GM18507 (cell line): Measurements from ENCODE around the gene NAA38.

Experiments used
- DNase-seq: peaks from one replicate; pipeline ENCODE4 v3.0.0; 2011; ENCODE audit warnings: low read depth; ENCODE audit not compliant: insufficient read length; ENCODE audit errors: extremely low spot score
- FAIRE-seq: peaks from 2 replicates; lab custom pipeline; 2011; peaks lifted over from hg19 to GRCh38; lab: Jason Lieb, UNC

The NAA38 gene, protein sequence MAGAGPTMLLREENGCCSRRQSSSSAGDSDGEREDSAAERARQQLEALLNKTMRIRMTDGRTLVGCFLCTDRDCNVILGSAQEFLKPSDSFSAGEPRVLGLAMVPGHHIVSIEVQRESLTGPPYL

DNA sequence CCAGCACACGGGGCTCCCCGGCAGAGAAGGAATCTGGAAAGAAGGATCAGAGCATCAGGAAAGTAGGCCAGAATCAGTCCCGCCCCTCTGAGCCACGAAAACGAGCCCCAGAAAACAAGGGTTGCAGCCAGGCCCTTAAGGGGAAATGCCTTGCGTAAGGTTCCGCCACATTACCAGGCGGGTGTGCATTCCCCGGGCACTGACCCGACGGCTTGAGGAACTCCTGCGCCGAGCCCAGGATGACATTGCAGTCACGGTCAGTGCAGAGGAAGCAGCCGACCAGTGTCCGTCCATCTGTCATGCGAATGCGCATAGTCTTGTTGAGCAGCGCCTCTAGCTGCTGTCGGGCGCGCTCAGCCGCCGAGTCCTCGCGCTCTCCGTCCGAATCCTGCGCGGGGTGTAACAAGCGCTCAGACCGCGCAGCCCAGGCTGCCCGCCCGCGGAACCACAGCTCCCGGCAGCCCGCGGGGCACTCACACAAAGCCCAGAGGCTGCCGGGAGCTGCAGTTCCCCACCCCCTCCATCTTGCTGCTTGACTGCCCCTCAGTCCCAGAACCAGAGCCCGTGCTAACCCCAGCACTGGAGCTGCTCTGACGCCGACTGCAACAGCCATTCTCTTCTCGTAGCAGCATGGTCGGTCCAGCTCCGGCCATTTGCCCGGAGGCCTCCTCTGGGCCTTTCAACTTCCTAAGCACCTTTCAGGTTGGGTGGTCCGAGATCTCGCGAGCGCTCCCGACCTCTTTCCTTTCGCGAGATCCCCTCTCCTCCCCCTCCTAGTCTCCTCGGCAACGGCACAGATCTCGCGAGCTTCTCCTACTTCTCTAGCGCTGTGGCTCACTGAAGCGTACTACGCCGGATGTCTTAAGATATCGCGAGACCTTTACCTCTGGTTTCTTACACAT lies at the start of gene NAA38:
Gene NAA38, minus strand, starts transcription at position 749 of the 902 bp plus-strand sequence. Its CDS starts 96 bp downstream, at position 653.
- FAIRE-seq = peak; percentile 100
- peak; percentile 87 for DNase-seq

DNA sequence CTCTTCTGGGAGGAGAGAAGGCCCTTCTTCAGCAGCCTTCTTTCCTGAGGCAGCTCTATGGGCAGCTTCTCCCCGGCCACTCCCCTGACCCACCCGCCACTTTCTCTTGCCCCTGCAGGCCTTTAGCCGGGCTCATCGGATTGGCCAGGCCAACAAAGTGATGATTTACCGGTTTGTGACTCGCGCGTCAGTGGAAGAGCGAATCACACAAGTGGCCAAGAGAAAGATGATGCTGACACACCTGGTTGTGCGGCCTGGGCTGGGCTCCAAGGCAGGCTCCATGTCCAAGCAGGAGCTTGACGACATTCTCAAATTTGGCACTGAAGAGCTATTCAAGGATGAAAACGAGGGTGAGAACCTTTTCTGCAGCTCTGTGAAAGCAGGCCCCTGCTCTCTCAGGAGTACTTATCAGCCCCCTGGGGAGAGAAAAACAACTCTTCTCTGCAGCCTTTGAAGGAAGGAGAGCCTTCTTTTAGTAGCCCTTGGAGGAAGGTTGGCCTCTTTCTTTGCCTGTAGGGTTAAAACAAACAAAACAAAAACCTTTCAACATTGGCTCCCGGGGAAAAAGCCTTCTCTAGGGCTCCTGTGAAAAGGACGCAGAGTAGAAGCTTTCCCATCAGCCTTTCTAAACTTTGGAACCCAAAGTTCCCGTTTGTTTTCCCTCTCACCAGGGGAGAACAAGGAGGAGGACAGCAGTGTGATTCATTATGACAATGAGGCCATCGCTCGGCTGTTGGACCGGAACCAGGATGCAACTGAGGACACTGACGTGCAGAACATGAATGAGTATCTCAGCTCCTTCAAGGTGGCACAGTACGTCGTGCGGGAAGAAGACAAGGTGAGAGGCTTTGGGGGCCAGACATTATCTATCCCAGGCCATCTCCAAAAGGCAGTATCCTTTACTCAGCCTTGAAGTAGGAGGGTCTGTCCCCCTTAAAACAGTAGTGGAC lies 46.1 kb upstream of the NAA38 start:
- FAIRE-seq (no peak), DNase-seq (no peak)

DNA sequence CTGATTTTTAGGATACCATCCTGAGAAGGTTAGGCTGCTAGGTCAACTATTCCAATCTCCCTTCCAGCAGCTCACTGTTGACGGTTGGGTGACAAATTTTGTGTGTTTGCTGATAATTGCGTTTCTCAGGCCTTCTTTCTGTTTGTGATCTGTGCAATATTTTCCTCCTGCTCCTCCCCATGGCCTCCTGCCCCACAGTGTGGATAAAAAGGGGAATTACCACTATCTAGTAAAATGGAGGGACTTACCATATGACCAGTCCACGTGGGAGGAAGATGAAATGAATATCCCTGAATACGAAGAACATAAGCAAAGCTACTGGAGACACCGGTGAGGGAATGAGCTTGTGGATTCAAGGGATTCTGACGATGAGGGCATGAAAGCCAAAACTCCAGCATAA lies 40.4 kb upstream of the NAA38 start:
- no peak for DNase-seq

DNA sequence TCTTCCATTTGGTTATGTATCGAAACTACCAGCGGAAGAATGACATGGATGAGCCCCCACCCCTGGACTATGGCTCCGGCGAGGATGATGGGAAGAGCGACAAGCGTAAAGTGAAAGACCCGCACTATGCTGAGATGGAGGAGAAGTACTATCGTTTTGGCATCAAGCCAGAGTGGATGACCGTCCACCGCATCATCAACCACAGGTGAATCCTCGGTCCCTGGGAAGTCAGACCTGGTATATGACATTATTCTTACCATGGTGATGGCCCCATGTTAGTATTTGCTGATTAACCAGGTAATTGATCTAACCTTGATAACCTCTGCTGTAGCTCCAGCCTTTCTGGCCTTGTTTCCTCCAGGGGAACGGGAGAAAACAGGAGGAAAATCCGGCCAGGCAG lies 39.7 kb upstream of the NAA38 start:
- FAIRE-seq (no peak), DNase-seq (no peak)

More for the DNA sequence above, 40.4 kb upstream of the NAA38 start:
- no peak for FAIRE-seq

DNA sequence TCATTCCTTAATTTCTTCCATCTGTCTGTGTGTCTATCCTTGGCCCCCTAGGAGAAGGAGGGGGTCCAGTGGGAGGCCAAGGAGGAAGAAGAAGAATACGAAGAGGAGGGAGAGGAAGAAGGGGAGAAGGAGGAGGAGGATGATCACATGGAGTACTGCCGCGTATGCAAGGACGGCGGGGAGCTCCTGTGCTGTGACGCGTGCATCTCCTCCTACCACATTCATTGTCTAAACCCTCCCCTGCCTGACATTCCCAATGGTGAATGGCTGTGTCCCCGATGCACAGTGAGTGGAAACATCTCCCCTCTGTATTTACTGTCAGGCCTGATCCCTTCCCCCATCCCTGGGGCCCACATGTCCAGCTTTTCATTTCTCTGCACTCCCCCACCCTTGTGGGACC lies 37.5 kb upstream of the NAA38 start:
- FAIRE-seq (no peak), DNase-seq (no peak)

DNA sequence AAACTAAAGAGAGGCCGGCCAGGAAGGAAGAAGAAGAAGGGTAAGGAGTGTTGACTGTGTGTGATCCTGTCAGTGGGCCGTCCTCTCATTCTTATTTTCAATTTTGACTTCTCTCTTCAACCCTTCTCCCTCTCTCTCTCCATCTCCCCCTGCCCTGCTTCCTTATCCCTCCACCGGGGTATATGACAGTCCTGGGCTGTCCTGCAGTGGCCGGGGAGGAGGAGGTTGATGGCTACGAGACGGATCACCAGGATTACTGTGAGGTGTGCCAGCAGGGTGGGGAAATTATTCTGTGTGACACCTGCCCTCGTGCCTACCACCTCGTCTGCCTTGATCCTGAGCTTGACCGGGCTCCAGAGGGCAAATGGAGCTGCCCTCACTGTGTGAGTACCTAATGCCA lies 36.9 kb upstream of the NAA38 start:
- FAIRE-seq (no peak), DNase-seq (no peak)

DNA sequence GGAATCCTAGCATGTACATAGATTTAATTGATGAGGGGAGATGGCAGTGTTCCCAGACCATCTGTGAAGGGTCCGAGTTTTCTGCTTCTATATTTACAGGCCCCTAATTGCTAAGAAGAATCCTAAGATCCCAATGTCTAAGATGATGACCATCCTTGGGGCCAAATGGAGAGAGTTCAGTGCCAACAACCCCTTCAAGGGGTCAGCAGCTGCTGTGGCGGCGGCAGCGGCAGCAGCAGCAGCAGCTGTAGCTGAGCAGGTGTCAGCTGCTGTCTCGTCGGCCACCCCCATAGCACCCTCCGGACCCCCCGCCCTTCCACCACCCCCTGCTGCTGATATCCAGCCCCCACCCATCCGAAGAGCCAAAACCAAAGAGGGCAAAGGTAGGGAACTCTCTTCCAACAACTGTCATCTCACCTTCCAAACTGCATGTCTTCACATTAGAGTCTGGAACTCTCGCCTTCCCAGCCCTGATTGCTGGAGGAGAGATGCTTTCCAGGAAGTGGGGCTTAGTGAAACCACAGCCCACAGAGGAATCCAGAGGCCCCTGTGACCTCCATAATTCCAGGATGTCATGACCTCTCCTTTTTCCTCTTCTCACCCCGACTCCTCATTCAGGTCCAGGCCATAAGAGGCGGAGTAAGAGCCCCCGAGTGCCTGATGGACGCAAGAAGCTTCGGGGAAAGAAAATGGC lies 36.0 kb upstream of the NAA38 start:
- DNase-seq (no peak), FAIRE-seq (no peak)

DNA sequence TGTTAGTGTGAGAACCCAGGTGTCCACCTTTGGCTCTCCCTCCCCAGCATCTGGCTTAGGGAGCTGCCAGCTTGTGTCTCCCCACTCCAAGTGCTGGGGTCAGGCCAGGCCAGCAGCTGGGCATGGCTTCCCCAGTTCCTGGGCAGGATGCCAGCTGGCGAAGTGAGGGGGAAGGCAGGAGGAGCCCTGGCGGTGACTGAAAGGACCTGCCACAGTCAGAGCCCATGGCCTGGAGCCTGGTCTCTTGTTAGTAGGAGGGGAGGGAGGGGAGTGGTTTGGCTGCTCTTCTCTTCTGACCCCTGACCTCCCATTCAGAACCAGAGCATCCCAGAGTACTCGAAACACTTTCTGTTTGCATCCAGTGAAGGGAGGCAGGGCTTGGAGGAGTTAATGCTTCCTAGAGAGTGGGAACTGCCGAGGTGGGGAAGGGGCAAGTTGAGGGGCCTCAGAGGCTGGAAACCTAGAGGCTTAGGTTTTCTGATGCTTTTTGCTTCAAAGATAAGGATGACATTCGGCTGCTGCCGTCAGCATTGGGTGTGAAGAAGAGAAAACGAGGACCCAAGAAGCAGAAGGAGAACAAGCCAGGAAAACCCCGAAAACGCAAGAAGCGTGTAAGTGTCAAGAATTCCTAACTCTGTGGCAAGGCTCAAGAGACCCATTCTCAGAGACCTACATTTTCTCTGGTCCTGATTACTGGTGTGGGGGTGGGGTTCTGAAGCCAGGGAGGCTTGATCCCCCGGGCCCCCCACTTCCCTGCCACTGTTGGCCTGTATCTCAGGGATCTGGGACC lies 32.0 kb upstream of the NAA38 start:
- no peak for FAIRE-seq
- DNase-seq = no peak

DNA sequence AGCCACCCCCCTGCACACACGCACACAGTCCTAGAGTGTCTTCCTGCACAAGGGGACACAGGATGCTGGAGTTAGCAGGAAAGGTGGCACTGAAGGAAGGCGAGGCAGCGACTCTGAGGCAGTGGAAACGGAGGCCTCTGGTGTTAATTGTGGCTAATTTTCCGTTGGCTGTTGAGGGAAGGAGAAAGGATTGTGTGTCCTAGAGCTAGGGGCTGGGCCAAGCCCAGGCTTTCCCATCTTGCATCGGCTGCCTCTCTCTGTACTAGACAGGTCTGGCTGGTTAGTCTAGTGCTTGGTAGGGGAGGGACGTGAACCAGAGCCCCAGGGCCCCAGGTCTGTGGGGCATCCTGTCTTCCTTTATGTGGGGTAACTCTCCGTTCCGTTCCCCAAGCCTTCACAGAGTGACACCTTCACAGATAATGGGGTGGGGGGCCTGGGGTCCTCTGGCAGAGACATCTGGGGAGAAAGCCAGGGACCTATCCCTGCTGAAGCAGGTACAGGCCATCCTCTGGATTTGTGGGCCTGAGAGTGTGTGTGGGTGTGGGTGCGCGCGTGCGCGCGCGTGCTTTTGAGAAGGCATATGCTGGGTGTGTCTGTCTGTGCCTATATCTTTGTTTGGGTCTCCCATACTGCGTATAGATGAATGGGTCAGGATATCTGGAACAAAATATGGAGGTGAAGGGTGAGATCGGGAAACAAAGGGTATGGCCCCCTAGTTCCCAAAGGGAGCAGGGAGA lies 31.0 kb upstream of the NAA38 start, which contains the start of gene CHD3:
Gene CHD3, plus strand, starts transcription at position 606 of the 737 bp plus-strand sequence. CDS start 212 bp downstream, outside the sequence.
- DNase-seq = no peak
- peak; percentile 55 for FAIRE-seq

DNA sequence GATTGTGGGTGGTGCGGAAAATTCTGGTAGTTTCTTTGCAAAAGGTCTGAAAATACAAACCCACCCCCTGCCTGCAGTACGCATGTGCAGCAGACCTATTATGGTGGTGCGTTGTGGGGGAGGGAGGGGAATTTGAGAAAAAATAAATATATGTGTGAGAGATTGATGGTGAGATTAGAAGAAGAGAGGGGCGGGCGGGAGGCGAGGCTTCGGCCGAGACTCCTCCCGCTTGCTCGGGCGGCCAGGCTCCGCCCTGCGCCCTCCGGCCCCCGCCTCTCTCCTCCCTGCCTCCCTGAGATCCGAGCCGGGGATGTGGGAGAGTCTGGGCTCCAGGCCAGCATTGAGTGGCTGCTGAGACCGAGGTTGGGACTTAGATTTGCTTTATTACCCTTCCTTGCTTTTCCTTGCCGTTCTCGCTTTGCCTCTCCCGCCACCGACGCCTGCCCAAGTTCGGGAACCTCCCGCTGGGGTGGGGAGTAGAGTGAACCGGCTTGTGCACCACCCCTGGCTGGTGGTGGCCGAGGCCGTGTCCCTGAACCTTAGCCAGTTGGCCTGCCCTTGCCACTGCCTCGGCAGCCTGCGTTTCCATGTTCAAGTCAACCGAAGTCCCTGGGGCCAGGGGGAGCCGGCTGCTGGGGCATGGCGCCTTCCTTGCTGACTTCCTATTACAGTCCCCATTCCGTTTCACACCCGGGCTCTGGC lies 30.3 kb upstream of the NAA38 start:
- peak; percentile 96 for FAIRE-seq
- peak; percentile 75 for DNase-seq

DNA sequence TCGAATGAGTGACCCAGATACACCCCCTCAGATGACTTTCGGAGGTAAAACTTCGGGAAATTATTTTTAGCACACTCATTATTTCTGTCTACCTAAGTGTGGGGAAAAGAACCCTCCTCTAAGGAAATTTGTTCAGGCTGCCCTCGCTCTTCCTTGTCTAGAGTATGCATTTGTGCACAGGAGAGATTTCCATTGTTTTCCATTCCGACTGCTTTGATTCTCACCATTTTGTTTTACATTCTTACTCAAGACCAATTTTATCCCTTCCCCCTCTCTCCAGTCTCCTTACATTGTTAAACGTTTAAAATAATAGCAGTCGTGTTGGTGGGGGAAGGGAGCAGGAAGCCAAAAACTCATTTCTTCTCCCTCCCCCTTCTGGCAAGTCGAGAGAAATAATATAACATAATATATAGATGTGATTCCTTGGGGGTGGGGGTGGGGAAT lies 29.7 kb upstream of the NAA38 start:
- FAIRE-seq (peak; percentile 15), DNase-seq (no peak)

DNA sequence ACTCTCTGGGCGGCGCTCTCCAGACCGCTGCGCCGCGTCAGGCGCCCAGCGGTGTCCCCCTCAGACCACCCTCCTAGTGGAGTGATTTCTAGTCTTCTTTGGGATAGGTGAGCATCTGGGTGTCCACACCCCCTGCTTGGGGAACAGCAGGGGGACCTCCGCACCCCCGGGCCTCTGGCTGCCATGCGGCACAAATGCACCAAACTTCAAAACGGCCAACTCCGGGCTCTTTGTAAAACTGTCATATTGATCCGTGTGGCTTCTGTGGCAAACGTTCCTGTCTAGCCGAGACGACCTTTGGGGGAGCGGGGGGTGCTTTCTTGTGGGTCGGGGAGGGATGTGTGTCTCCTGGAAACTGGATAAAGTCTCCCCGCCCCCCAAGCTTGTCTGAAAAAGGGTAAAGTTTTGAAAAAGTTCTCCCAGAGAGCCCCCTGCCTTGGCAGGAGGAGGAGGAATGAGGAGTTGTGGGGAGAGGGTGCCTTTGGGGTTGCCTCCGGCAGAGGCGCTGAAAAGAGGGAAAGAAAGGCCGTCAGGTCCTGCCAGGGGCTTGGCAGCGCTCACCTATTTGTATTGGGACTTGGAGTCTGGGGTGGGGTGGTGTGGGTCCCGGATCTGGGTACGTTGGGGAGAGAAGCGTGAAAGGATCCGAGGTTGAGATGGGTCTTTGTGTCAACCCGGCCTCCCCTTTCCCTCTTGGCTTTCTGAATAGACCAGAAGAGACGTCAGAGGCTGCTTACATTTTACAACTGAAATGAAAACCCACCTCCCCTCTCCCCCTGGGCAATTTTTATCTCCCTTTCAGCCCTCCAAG lies 29.1 kb upstream of the NAA38 start:
- DNase-seq (no peak), FAIRE-seq (peak; percentile 54)

DNA sequence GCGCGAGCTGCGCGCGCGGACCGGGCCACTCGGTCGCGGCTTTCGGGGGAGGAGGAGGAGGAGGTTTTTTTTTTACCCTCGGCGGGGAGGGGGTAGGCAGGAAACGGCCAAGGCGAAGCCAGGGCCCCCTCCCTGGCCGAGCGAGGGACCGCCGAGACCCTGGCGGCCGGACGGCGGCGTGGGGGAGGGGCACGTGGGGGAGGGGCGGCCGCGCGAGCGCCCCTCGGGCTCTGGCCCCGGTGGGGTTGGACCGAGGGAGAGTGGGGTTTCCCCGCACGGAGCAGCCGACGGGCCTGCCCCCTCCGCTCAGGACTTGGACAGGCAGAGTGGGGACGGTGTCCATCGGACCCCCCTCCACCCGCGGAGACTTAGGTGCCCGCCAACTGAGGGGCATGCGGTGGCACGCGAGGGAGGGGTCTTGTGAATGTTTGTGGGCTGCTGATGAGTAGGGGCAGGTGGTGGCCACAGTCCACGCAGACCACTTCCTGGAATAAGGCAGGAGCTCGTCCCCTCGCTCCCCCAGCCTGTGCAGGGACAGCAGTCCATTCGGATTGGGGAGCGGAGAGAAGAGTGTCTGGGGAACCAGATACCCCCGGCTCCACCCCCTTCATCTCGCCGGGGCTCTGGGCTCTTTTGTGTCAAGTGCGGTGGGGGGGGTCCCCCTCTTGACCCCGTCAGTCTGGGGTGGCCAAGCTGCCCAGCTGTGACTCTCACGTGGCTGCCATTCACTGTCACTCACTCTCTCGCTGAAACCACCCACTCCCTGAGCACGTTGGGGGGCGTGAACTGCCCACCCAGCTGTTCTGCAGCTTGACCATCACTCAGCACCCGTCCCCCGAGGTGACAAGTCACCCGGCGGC lies 28.2 kb upstream of the NAA38 start:
- FAIRE-seq (peak; percentile 54), DNase-seq (no peak)

DNA sequence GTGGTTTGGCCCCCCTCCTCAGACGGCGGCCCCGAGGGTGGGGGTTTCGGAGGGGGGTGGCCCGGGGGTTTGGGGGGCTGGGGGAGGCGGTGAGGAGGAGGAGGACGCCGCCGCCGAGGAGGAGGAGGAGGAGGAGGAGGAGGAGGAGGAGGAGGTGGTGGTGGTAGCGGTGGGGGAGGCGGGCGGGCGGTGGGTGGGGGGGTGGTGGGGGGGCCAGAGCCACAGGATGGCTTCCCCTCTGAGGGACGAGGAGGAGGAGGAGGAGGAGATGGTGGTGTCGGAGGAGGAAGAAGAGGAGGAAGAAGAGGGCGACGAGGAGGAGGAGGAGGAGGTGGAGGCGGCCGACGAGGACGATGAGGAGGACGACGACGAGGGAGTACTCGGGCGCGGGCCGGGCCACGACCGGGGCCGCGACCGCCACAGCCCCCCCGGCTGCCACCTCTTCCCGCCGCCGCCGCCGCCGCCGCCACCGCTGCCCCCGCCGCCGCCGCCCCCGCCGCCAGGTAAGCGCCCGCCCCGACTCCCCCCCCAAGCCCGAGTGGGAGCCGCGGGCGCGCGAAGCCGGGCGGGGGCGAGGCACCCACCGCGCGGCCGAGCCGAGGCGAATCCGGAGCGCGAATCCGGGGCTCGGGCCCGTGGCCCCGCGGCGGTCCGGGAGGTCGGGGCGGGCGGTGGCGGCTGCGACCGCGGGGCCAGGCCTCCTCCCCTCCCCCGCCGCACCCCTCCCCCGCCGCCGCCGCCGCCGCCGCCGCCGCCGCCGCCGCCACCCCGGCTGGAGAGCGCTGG lies 27.4 kb upstream of the NAA38 start:
- FAIRE-seq = no peak
- no peak for DNase-seq
